ENCODE measurements around the gene HCN4.

HCN4 gene

GRCh38 chr15:73378089-73378488, 9.3 kb upstream of the HCN4 start:
- DNase-seq: no peak

- DNase-seq: no peak
Measured at GRCh38 chr15:73375755-73376305, 7.1 kb upstream of the HCN4 start.

- DNase-seq: no peak
Measured at GRCh38 chr15:73375012-73375411, 6.3 kb upstream of the HCN4 start.

GRCh38 chr15:73374604-73375003, 5.8 kb upstream of the HCN4 start:
- DNase-seq: no peak

- no peak for DNase-seq
Measured at GRCh38 chr15:73373221-73373620, 4.5 kb upstream of the HCN4 start.

- DNase-seq: no peak
Measured at GRCh38 chr15:73371812-73372211, 3.1 kb upstream of the HCN4 start.

GRCh38 chr15:73370151-73370550, 1.4 kb upstream of the HCN4 start:
- no peak for DNase-seq

- no peak for DNase-seq
Measured at GRCh38 chr15:73369154-73369694, 466 bp upstream of the HCN4 start.

- DNase-seq: no peak
Measured at GRCh38 chr15:73367624-73368300, 996 bp downstream of the HCN4 start.

- DNase-seq: no peak
Measured at GRCh38 chr15:73366766-73367623, 1.8 kb downstream of the HCN4 start.

- no peak for DNase-seq
Measured at GRCh38 chr15:73364070-73364469, 4.7 kb downstream of the HCN4 start.

- no peak for DNase-seq
Measured at GRCh38 chr15:73362900-73363299, 5.9 kb downstream of the HCN4 start.

GRCh38 chr15:73361337-73361736, 7.4 kb downstream of the HCN4 start:
- no peak for DNase-seq

- no peak for DNase-seq
Measured at GRCh38 chr15:73359651-73360050, 9.1 kb downstream of the HCN4 start.

GRCh38 chr15:73357999-73358665, 10.6 kb downstream of the HCN4 start:
- no peak for DNase-seq

- no peak for DNase-seq
Measured at GRCh38 chr15:73355612-73356265, 13.0 kb downstream of the HCN4 start.

GRCh38 chr15:73354241-73354640, 14.5 kb downstream of the HCN4 start:
- DNase-seq: no peak

- DNase-seq: no peak
Measured at GRCh38 chr15:73353734-73354133, 15.0 kb downstream of the HCN4 start.

- no peak for DNase-seq
Measured at GRCh38 chr15:73352082-73352481, 16.7 kb downstream of the HCN4 start.

- DNase-seq: no peak
Measured at GRCh38 chr15:73349191-73349590, 19.6 kb downstream of the HCN4 start.

GRCh38 chr15:73346735-73347312, 21.9 kb downstream of the HCN4 start:
- peak; percentile 54 for DNase-seq

- DNase-seq: no peak
Measured at GRCh38 chr15:73345658-73346057, 23.1 kb downstream of the HCN4 start.
